ENCODE data around the gene MAT1A.
"Not testable (repeated sequence)": the region's sequence is repeated elsewhere in the genome, so short reads cannot be mapped to it uniquely, and the experiment has no call there.

GRCh38 chr10:80256798-80257197 lies 32.7 kb downstream of the MAT1A start:
- TF ChIP-seq, protein P1, sequence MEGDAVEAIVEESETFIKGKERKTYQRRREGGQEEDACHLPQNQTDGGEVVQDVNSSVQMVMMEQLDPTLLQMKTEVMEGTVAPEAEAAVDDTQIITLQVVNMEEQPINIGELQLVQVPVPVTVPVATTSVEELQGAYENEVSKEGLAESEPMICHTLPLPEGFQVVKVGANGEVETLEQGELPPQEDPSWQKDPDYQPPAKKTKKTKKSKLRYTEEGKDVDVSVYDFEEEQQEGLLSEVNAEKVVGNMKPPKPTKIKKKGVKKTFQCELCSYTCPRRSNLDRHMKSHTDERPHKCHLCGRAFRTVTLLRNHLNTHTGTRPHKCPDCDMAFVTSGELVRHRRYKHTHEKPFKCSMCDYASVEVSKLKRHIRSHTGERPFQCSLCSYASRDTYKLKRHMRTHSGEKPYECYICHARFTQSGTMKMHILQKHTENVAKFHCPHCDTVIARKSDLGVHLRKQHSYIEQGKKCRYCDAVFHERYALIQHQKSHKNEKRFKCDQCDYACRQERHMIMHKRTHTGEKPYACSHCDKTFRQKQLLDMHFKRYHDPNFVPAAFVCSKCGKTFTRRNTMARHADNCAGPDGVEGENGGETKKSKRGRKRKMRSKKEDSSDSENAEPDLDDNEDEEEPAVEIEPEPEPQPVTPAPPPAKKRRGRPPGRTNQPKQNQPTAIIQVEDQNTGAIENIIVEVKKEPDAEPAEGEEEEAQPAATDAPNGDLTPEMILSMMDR (IDR thresholded peaks at IDR 0.05), result peak; percentile 57
- not testable (repeated sequence) for TF ChIP-seq ZFX (IDR thresholded peaks at IDR 0.05; ENCODE audit: borderline replicate concordance)

Measured in 22Rv1 (cell line).